Measurements from ENCODE around the gene MYF6. TPM values are rescaled to one million over a fixed set of nuclear protein-coding genes. Genes with fewer than 3 reads are reported as not detected.

MYF6 gene
- total RNA-seq, 1 donor = not detected

DNA sequence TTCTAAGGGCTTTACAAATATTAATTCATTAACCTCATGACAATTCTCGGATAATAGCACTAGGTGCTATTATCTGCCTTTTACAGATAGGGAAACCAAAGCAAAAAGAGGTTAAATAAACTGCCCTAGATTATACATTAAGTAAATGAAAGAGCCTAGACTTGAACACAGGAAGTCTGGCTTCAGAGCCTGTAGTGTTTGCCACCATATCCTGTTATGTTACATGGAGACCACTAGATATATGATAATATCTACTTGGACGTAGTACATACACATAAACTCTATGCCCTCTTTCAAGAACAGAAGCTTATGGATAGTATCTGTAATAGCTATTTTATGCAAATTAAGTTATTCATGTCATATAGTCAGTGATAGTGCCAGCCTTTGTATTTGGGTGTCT is 16.9 kb upstream of the MYF6 start:
- Histone ChIP-seq H3K79me2 (ENCODE audit: insufficient read depth, low read length) (no peaks in the 10 kb centered on the region), H3K9me3 (ENCODE audit: low read depth, low read length) (no peaks in the 10 kb centered on the region), H3K36me3 (ENCODE audit: insufficient read depth, low read length) (no peaks in the 10 kb centered on the region), H2AFZ (ENCODE audit: low read length) (no peak overlapping the region), H3K4me1 (ENCODE audit: insufficient read depth, low read length) (no peaks in the 10 kb centered on the region), H3K27me3 (ENCODE audit: insufficient read depth, low read length) (no peaks in the 10 kb centered on the region), H3K27ac (ENCODE audit: low read depth, low read length) (no peak overlapping the region), H4K20me1 (ENCODE audit: insufficient read depth, low read length) (no peaks in the 10 kb centered on the region), H3K4me2 (ENCODE audit: insufficient read depth, low read length) (no peak overlapping the region), H3K4me3 (ENCODE audit: insufficient read depth, low read length) (no peak overlapping the region)
- no peak for DNase-seq (ENCODE audit: insufficient read length, low spot score, missing footprints)
- no peak for TF ChIP-seq CTCF (IDR thresholded peaks at IDR 0.05; ENCODE audit: extremely low read depth, low read depth, low read length)

GRCh38 chr12:80692114-80692513 is 15.3 kb upstream of the MYF6 start:
- no peak for TF ChIP-seq CTCF (IDR thresholded peaks at IDR 0.05; ENCODE audit: extremely low read depth, low read depth, low read length)
- Histone ChIP-seq H3K4me3 (ENCODE audit: insufficient read depth, low read length) (no peak overlapping the region), H3K27ac (ENCODE audit: low read depth, low read length) (no peak overlapping the region), H4K20me1 (ENCODE audit: insufficient read depth, low read length) (no peaks in the 10 kb centered on the region), H3K9me3 (ENCODE audit: low read depth, low read length) (no peaks in the 10 kb centered on the region), H3K4me2 (ENCODE audit: insufficient read depth, low read length) (no peak overlapping the region), H3K4me1 (ENCODE audit: insufficient read depth, low read length) (no peaks in the 10 kb centered on the region), H2AFZ (ENCODE audit: low read length) (no peak overlapping the region), H3K36me3 (ENCODE audit: insufficient read depth, low read length) (no peaks in the 10 kb centered on the region), H3K27me3 (ENCODE audit: insufficient read depth, low read length) (no peaks in the 10 kb centered on the region), H3K79me2 (ENCODE audit: insufficient read depth, low read length) (no peaks in the 10 kb centered on the region)
- DNase-seq (ENCODE audit: insufficient read length, low spot score, missing footprints) = no peak

DNA sequence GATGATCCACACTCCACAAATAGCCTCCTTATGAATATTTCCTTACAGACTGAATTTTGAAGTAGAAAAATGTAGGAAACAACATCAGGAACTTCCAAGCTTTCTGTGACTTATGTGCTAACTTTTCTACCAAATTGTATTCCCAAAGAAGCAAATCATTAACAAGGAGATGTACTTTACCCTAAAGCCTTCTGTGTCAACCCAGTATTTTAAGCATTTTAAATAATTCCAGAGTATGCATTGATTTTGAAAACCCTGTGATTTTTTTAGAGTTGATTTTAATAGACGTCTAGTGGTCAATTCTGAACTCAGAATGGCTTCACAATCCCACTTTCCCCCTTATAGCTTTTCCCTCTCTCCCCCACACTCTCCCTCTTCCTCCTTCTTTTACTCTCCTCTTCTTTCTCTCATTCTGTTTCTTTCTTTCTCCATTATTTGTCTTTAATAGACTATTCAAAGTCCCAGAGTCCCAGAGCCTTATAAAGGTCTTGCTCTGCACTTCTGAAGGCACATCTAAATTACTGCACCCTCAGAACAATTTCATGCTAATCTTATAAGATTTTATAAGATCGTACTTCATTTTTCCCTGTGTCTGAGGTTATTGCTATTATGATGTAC is 10.1 kb upstream of the MYF6 start:
- Histone ChIP-seq H3K4me2 (ENCODE audit: insufficient read depth, low read length) (no peak overlapping the region), H3K4me1 (ENCODE audit: insufficient read depth, low read length) (peaks cover 7% of the 10 kb centered on the region), H4K20me1 (ENCODE audit: insufficient read depth, low read length) (no peaks in the 10 kb centered on the region), H3K27me3 (ENCODE audit: insufficient read depth, low read length) (no peaks in the 10 kb centered on the region), H3K79me2 (ENCODE audit: insufficient read depth, low read length) (no peaks in the 10 kb centered on the region), H3K9me3 (ENCODE audit: low read depth, low read length) (no peaks in the 10 kb centered on the region), H3K27ac (ENCODE audit: low read depth, low read length) (no peak overlapping the region), H3K36me3 (ENCODE audit: insufficient read depth, low read length) (no peaks in the 10 kb centered on the region), H2AFZ (ENCODE audit: low read length) (no peak overlapping the region), H3K4me3 (ENCODE audit: insufficient read depth, low read length) (no peak overlapping the region)
- no peak for TF ChIP-seq CTCF (IDR thresholded peaks at IDR 0.05; ENCODE audit: extremely low read depth, low read depth, low read length)
- DNase-seq (ENCODE audit: insufficient read length, low spot score, missing footprints) = no peak

DNA sequence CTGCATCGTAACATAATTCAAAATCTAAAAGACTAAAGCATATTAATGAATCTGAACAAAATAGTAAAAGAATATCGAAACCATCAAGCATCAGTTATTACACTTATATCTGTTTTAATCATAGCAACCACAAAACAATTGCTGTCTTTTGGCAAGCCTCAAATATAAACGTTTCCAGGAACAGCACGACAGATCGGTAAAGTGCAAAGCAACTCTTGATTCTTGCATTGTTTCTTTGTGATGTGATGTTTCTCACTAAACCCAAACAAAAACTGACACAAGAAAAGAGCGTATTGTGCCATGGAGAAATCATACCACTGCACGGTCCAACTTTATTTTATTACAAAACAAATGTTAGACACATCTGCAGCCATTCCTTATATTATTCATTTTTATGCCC is 9.2 kb upstream of the MYF6 start:
- Histone ChIP-seq H3K36me3 (ENCODE audit: insufficient read depth, low read length) (no peaks in the 10 kb centered on the region), H2AFZ (ENCODE audit: low read length) (no peak overlapping the region), H4K20me1 (ENCODE audit: insufficient read depth, low read length) (no peaks in the 10 kb centered on the region), H3K27me3 (ENCODE audit: insufficient read depth, low read length) (no peaks in the 10 kb centered on the region), H3K4me1 (ENCODE audit: insufficient read depth, low read length) (peaks cover 16% of the 10 kb centered on the region), H3K27ac (ENCODE audit: low read depth, low read length) (no peak overlapping the region), H3K4me3 (ENCODE audit: insufficient read depth, low read length) (no peak overlapping the region), H3K4me2 (ENCODE audit: insufficient read depth, low read length) (no peak overlapping the region), H3K9me3 (ENCODE audit: low read depth, low read length) (no peaks in the 10 kb centered on the region), H3K79me2 (ENCODE audit: insufficient read depth, low read length) (no peaks in the 10 kb centered on the region)
- no peak for TF ChIP-seq CTCF (IDR thresholded peaks at IDR 0.05; ENCODE audit: extremely low read depth, low read depth, low read length)
- DNase-seq (ENCODE audit: insufficient read length, low spot score, missing footprints) = no peak

Measured in osteoblast (primary cell).